ENCODE results near the gene RAPGEF5.

DNA sequence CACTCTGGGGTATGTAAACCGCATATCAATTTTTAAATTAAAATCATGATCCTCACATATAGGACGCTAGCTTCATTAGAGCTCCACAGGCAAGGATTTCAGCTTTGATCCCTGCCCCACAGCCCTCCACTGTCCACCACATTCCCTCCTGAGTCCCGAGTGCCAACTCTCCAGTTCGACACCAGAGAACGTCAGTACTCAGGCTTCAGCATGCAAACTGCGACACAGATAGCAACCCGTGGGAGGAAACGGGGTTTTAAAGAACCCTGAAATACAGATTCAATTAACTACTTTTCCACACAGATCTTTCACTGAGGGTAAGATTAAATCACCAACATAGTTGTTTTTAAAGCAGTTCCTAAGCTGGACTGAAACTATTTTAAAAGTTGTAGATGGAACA, 26.1 kb downstream of the RAPGEF5 start:
- TF ChIP-seq, protein P1, sequence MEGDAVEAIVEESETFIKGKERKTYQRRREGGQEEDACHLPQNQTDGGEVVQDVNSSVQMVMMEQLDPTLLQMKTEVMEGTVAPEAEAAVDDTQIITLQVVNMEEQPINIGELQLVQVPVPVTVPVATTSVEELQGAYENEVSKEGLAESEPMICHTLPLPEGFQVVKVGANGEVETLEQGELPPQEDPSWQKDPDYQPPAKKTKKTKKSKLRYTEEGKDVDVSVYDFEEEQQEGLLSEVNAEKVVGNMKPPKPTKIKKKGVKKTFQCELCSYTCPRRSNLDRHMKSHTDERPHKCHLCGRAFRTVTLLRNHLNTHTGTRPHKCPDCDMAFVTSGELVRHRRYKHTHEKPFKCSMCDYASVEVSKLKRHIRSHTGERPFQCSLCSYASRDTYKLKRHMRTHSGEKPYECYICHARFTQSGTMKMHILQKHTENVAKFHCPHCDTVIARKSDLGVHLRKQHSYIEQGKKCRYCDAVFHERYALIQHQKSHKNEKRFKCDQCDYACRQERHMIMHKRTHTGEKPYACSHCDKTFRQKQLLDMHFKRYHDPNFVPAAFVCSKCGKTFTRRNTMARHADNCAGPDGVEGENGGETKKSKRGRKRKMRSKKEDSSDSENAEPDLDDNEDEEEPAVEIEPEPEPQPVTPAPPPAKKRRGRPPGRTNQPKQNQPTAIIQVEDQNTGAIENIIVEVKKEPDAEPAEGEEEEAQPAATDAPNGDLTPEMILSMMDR (conservative IDR thresholded peaks at IDR 0.05), result no peak
- TF ChIP-seq EZH2 (IDR thresholded peaks at IDR 0.05; ENCODE audit: low read depth), result no peak
